HEK293 (cell line): Measurements from ENCODE around the gene TSACC.

Experiments used
- BCL11A ChIP-seq: fragments of 450-650 bp; formaldehyde crosslinking; IDR thresholded peaks from 2 replicates; pipeline ENCODE4 v1.5.1; 2016; ENCODE audit warnings: low read depth, missing biosample characterization, missing genetic modification characterization
- CTCF ChIP-seq: fragments of 450-650 bp; formaldehyde crosslinking; IDR thresholded peaks from 2 replicates; pipeline ENCODE4 v1.5.1; 2016; ENCODE audit warnings: missing biosample characterization, missing genetic modification characterization
- KLF1 ChIP-seq: fragments of 450-650 bp; formaldehyde crosslinking; IDR thresholded peaks from 2 replicates; pipeline ENCODE4 v1.5.1; 2016; ENCODE audit warnings: missing biosample characterization, missing genetic modification characterization
- REPIN1 ChIP-seq: fragments of 450-650 bp; formaldehyde crosslinking; IDR thresholded peaks from 2 replicates; pipeline ENCODE4 v1.5.1; 2017; ENCODE audit warnings: missing biosample characterization, missing genetic modification characterization, low read depth
- REST ChIP-seq: fragments of 450-650 bp; formaldehyde crosslinking; IDR thresholded peaks from 2 replicates; pipeline ENCODE4 v1.5.1; 2016; ENCODE audit warnings: missing biosample characterization, missing genetic modification characterization
- ZBTB8A ChIP-seq: fragments of 450-650 bp; formaldehyde crosslinking; IDR thresholded peaks from 2 replicates; pipeline ENCODE4 v1.5.1; 2016; ENCODE audit warnings: missing biosample characterization, missing genetic modification characterization
- ZNF473 ChIP-seq: fragments of 450-650 bp; formaldehyde crosslinking; IDR thresholded peaks from 2 replicates; pipeline ENCODE4 v1.5.1; 2017; ENCODE audit warnings: missing biosample characterization, missing genetic modification characterization
- ZNF585B ChIP-seq: fragments of 450-650 bp; formaldehyde crosslinking; IDR thresholded peaks from 2 replicates; pipeline ENCODE4 v1.5.1; 2016; ENCODE audit warnings: missing biosample characterization, missing genetic modification characterization
- TF ChIP-seq, protein P1 (sequence below): fragments of 450-650 bp; formaldehyde crosslinking; IDR thresholded peaks from 2 replicates; pipeline ENCODE4 v1.5.1; 2016; ENCODE audit warnings: missing biosample characterization, missing genetic modification characterization
- TF ChIP-seq, protein P2 (sequence below): fragments of 450-650 bp; formaldehyde crosslinking; IDR thresholded peaks from 2 replicates; pipeline ENCODE4 v1.5.1; 2016; ENCODE audit warnings: missing biosample characterization, missing genetic modification characterization

DNA sequence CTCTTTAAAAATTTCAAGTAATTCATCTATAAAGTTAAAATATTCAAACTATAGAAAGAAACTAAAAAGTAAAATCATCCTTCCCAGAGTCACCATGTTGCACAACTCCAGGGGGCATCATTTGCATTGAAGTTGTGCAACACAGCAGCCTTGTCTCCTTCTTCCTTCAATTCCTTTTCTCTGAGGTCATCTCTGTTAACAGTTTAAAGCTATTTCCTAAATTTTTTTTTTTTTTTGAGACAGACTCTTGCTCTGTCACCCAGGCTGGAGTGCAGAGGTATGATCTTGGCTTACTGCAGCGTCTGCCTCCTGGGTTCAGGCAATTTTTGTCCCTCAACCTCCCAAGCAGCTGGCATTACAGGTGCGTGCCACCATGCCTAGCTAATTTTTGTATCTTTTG, 37.8 kb downstream of the TSACC start:
- no peak for TF ChIP-seq REPIN1 (tag by site-specific recombination)
- no peak for TF ChIP-seq CTCF
- no peak for TF ChIP-seq BCL11A (tag by site-specific recombination)
- TF ChIP-seq ZNF473 (tag by site-specific recombination), result no peak
- no peak for TF ChIP-seq ZBTB8A (tag by site-specific recombination)
- TF ChIP-seq, protein P1, sequence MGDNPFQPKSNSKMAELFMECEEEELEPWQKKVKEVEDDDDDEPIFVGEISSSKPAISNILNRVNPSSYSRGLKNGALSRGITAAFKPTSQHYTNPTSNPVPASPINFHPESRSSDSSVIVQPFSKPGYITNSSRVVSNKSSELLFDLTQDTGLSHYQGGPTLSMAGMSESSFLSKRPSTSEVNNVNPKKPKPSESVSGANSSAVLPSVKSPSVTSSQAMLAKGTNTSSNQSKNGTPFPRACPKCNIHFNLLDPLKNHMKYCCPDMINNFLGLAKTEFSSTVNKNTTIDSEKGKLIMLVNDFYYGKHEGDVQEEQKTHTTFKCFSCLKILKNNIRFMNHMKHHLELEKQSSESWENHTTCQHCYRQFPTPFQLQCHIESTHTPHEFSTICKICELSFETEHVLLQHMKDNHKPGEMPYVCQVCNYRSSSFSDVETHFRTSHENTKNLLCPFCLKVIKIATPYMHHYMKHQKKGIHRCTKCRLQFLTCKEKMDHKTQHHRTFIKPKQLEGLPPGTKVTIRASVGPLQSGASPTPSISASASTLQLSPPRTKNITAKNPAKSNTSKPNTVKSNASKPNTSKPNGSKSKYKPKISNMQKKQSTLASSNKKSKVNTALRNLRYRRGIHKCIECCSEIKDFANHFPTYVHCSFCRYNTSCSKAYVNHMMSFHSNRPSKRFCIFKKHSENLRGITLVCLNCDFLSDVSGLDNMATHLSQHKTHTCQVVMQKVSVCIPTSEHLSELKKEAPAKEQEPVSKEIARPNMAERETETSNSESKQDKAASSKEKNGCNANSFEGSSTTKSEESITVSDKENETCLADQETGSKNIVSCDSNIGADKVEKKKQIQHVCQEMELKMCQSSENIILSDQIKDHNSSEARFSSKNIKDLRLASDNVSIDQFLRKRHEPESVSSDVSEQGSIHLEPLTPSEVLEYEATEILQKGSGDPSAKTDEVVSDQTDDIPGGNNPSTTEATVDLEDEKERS, result no peak
- no peak for TF ChIP-seq KLF1 (tag by site-specific recombination)
- no peak for TF ChIP-seq REST (tag by site-specific recombination)
- TF ChIP-seq ZNF585B, result no peak
- TF ChIP-seq, protein P2, sequence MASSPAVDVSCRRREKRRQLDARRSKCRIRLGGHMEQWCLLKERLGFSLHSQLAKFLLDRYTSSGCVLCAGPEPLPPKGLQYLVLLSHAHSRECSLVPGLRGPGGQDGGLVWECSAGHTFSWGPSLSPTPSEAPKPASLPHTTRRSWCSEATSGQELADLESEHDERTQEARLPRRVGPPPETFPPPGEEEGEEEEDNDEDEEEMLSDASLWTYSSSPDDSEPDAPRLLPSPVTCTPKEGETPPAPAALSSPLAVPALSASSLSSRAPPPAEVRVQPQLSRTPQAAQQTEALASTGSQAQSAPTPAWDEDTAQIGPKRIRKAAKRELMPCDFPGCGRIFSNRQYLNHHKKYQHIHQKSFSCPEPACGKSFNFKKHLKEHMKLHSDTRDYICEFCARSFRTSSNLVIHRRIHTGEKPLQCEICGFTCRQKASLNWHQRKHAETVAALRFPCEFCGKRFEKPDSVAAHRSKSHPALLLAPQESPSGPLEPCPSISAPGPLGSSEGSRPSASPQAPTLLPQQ (tag by site-specific recombination), result no peak
